Mucosa of descending colon (tissue), 3 donors: Measurements from ENCODE around the gene FCER1G. TPM values are rescaled to one million over a fixed set of nuclear protein-coding genes. Genes with fewer than 3 reads are reported as not detected.

ENCODE experiments used
- ATAC-seq: fragments of 200-7000 bp; cut with Tn5 transposase; one replicate; pipeline ENCODE4 v1.9.1; 2020; ENCODE audit warnings: mild to moderate bottlenecking, moderate library complexity
- DNase-seq, 3 donors: peaks; one replicate each; pipeline ENCODE4 v3.0.0-alpha.2; 2020
- H3K36me3 ChIP-seq: fragments of 200-600 bp; one replicate; pipeline ENCODE4 v1.8.0; 2021; ENCODE audit warnings: low read depth, mild to moderate bottlenecking
- H3K4me1 ChIP-seq: fragments of 200-600 bp; one replicate; pipeline ENCODE4 v1.8.0; 2021; ENCODE audit warnings: low read depth, mild to moderate bottlenecking
- H3K4me3 ChIP-seq: fragments of 200-600 bp; one replicate; pipeline ENCODE4 v1.8.0; 2021; ENCODE audit warnings: mild to moderate bottlenecking
- H3K9me3 ChIP-seq: fragments of 200-600 bp; one replicate; pipeline ENCODE4 v1.8.0; 2021; ENCODE audit warnings: mild to moderate bottlenecking
- CTCF ChIP-seq: fragments of 200-600 bp; IDR thresholded peaks from one replicate; pipeline ENCODE4 v1.8.0; 2022; ENCODE audit warnings: antibody characterized with exemption, mild to moderate bottlenecking
- intact Hi-C, 2 donors: fragments of 100-400 bp; cut with DNase I in 1 of 2; cut with micrococcal nuclease in 1 of 2; formaldehyde crosslinking; loops; one replicate each; pipeline versions ENCODE4 v1.11.0 to v1.11.1; 2022; cut with DNase I, micrococcal nuclease
- total RNA-seq, 3 donors: library from RNA; stranded (reverse); fragmentation: NEBNext Ultra II Directional in 2 of 3; extraction: Animal tissue kit (Norgen Biotek cat#: 25700) in 2 of 3; gene quantifications; one replicate each; pipeline versions ENCODE4 v1.2.1 to v1.2.4, GENCODE V29; 2021 to 2023
- donor health status: DM: no; HTN: no; CAD: no; lungs with moderate emphysema.
- donor health status: DM: no; HTN: no; CAD: no.
- donor health status: DM: no; HTN: yes; CAD: no.

FCER1G gene
- total RNA-seq, 3 donors from 2014 or later: 5.8 to 43.9 (median 27.1) TPM

GRCh38 chr1:161175771-161176453, 39.2 kb upstream of the FCER1G start:
- TF ChIP-seq CTCF: no peak
- peaks cover 8% of the 10 kb centered on the region for H3K4me1 ChIP-seq
- DNase-seq: peak in 1 of 3 donors; percentile 26
- H3K9me3 ChIP-seq: no peaks in the 10 kb centered on the region
- intact Hi-C loops: no loop called here
- no peak overlapping the region for H3K4me3 ChIP-seq
- ATAC-seq: no peak
- no peaks in the 10 kb centered on the region for H3K36me3 ChIP-seq

GRCh38 chr1:161176468-161177111, 38.5 kb upstream of the FCER1G start:
- intact Hi-C loops: no loop called here
- ATAC-seq: peak; percentile 39

GRCh38 chr1:161177112-161177935, 37.8 kb upstream of the FCER1G start, which contains the start of gene B4GALT3:
B4GALT3 (minus strand) TSS chr1:161177507; CDS start chr1:161176060, 1,447 bp downstream.
- Histone ChIP-seq H3K4me3 (peak within 1 kb of the TSS; percentile 67), H3K9me3 (no peaks in the 10 kb centered on the region), H3K4me1 (peaks cover 8% of the 10 kb centered on the region), H3K36me3 (no peaks in the 10 kb centered on the region)
- intact Hi-C loops: no loop called here
- ATAC-seq (peak; percentile 97), DNase-seq (peak; percentile 93 to 97 (median 97))
- TF ChIP-seq CTCF: no peak

More at GRCh38 chr1:161176468-161177111, 38.5 kb upstream of the FCER1G start:
- H3K4me1 ChIP-seq: peaks cover 8% of the 10 kb centered on the region
- peak overlapping the region; percentile 67 for H3K4me3 ChIP-seq
- no peak for TF ChIP-seq CTCF
- DNase-seq: no peak
- H3K9me3 ChIP-seq: no peaks in the 10 kb centered on the region
- no peaks in the 10 kb centered on the region for H3K36me3 ChIP-seq

- no peak for TF ChIP-seq CTCF
- ATAC-seq (no peak), DNase-seq (no peak)
- H3K4me3 ChIP-seq: no peak overlapping the region
- no peaks in the 10 kb centered on the region for H3K9me3 ChIP-seq
- H3K4me1 ChIP-seq: peaks cover 8% of the 10 kb centered on the region
- intact Hi-C loops: no loop called here
- no peaks in the 10 kb centered on the region for H3K36me3 ChIP-seq
These were observed 37.2 kb upstream of the FCER1G start for GRCh38 chr1:161177936-161178244.

- Histone ChIP-seq H3K4me1 (peaks cover 8% of the 10 kb centered on the region), H3K9me3 (no peaks in the 10 kb centered on the region), H3K36me3 (no peaks in the 10 kb centered on the region), H3K4me3 (no peak overlapping the region)
- no peak for DNase-seq
- TF ChIP-seq CTCF: no peak
- intact Hi-C loops: no loop called here
- ATAC-seq: no peak
These were observed 35.4 kb upstream of the FCER1G start for GRCh38 chr1:161179698-161180097.
